HepG2 (cell line): ENCODE data around the gene CTDSP2. TPM values are rescaled to one million over a fixed set of nuclear protein-coding genes. Genes with fewer than 3 reads are reported as not detected.

Source experiments
- ATAC-seq: fragments of 200-7000 bp; cut with Tn5 transposase; 3 replicates; pipeline ENCODE4 v1.9.1; 2020; ENCODE audit warnings: mild to moderate bottlenecking, moderate library complexity
- BruUV-seq: library from RNA; stranded (reverse); fragments of 400-500 nt; replicated peaks from 2 replicates; lab custom pipeline; 2021; lab: Mats Ljungman, UMichigan
- CTCF ChIA-PET: fragments of 300-600 bp; formaldehyde crosslinking; extraction: SDS; loops from one replicate; lab custom pipeline; 2021; ENCODE audit warnings: low total read pairs, inconsistent platforms, low intra/inter-chr PET ratio; lab: Yijun Ruan, JAX
- POLR2A ChIA-PET: fragments of 350-600 bp; sonication (Branson Sonifier 250); formaldehyde crosslinking; loops from one replicate; lab custom pipeline; 2020; ENCODE audit warnings: antibody characterized with exemption, inconsistent platforms; lab: Yijun Ruan, JAX
- DNase-seq: peaks from one replicate; pipeline ENCODE4 v3.0.0-alpha.2; 2015; ENCODE audit warnings: low spot score
- FAIRE-seq: peaks from 3 replicates; lab custom pipeline; 2011; peaks lifted over from hg19 to GRCh38; lab: Jason Lieb, UNC
- H2AFZ ChIP-seq: one replicate; pipeline ENCODE4 v1.6.1; 2011; ENCODE audit warnings: low read length, inconsistent platforms
- H3K27ac ChIP-seq: fragments of 300-600 bp; 3 replicates; pipeline ENCODE4 v1.8.0; 2011; ENCODE audit warnings: mixed run types, mild to moderate bottlenecking, mixed read lengths, low read length, inconsistent platforms; ENCODE audit not compliant: insufficient read depth; ENCODE audit errors: extremely low read length
- H3K27me3 ChIP-seq, 2 experiments: fragments of 200-600 bp in 1 of 2; 2 replicates in 1 of 2; 3 replicates in 1 of 2; pipeline versions ENCODE4 v1.6.0 to v1.8.0; 2011; ENCODE audit warnings: low read length in 2 of 2, mild to moderate bottlenecking in 2 of 2, moderate library complexity in 2 of 2, inconsistent platforms in 1 of 2; ENCODE audit not compliant: insufficient read depth in 2 of 2, control insufficient read depth in 1 of 2
- H3K36me3 ChIP-seq, 2 experiments: fragments of 200-600 bp in 1 of 2; replicated peaks in 1 of 2; 2 replicates in 1 of 2; 3 replicates in 1 of 2; pipeline versions ENCODE4 v1.5.1 to v1.8.0; 2011; ENCODE audit warnings: low read length in 2 of 2, inconsistent platforms in 1 of 2; ENCODE audit not compliant: insufficient read depth in 2 of 2, control insufficient read depth in 1 of 2
- H3K4me1 ChIP-seq: 2 replicates; pipeline ENCODE4 v1.5.1; 2012; ENCODE audit warnings: low read length, inconsistent platforms; ENCODE audit not compliant: insufficient read depth
- H3K4me2 ChIP-seq: 2 replicates; pipeline ENCODE4 v1.6.0; 2011; ENCODE audit warnings: low read depth, low read length, inconsistent platforms
- H3K4me3 ChIP-seq, 3 experiments: fragments of 200-600 bp in 1 of 3; sonication (generic), shearing (Covaris generic) in 1 of 3; replicated peaks in 1 of 3; 2 replicates each; pipeline ENCODE4 v1.5.1; 2011 to 2016; ENCODE audit warnings: low read length in 3 of 3, inconsistent platforms in 2 of 3, low read depth in 2 of 3, mild to moderate bottlenecking in 2 of 3, control low read depth in 1 of 3, mixed read lengths in 1 of 3; ENCODE audit not compliant: insufficient read depth in 1 of 3
- H3K79me2 ChIP-seq: one replicate; pipeline ENCODE4 v1.6.1; 2011; ENCODE audit warnings: low read length, inconsistent platforms; ENCODE audit not compliant: insufficient read depth
- H3K9ac ChIP-seq: 2 replicates; pipeline ENCODE4 v1.6.0; 2011; ENCODE audit warnings: mild to moderate bottlenecking, low read depth, low read length, inconsistent platforms; ENCODE audit not compliant: insufficient read depth
- H3K9me3 ChIP-seq: 2 replicates; pipeline ENCODE4 v1.5.1; 2012; ENCODE audit warnings: mild to moderate bottlenecking, low read length
- H4K20me1 ChIP-seq: 2 replicates; pipeline ENCODE4 v1.6.0; 2011; ENCODE audit warnings: inconsistent platforms, mild to moderate bottlenecking, low read length, moderate library complexity; ENCODE audit not compliant: insufficient read depth
- NCOA1 ChIP-seq: sonication (generic); formaldehyde crosslinking; IDR thresholded peaks from 2 replicates; pipeline ENCODE4 v1.9.0; 2021; ENCODE audit warnings: missing genetic modification reagents
- TAF15 ChIP-seq: fragments of 200-400 bp; formaldehyde crosslinking; IDR thresholded peaks from one replicate; pipeline ENCODE4 v1.6.1; 2018; ENCODE audit warnings: mild to moderate bottlenecking, low read depth, low read length; ENCODE audit not compliant: poor library complexity, severe bottlenecking
- ZNF20 ChIP-seq: sonication (generic); formaldehyde crosslinking; IDR thresholded peaks from 2 replicates; pipeline ENCODE4 v1.4.0; 2020; ENCODE audit warnings: mild to moderate bottlenecking, moderate library complexity, missing genetic modification reagents
- ZNF235 ChIP-seq: sonication (generic); formaldehyde crosslinking; IDR thresholded peaks from 2 replicates; pipeline ENCODE4 v1.8.1; 2023; ENCODE audit warnings: mild to moderate bottlenecking, missing genetic modification reagents, borderline replicate concordance
- ZNF768 ChIP-seq: sonication (generic); formaldehyde crosslinking; IDR thresholded peaks from 2 replicates; pipeline ENCODE4 v1.4.0; 2020; ENCODE audit warnings: missing genetic modification reagents
- ZSCAN9 ChIP-seq: IDR thresholded peaks from 2 replicates; pipeline ENCODE4 v1.6.1; 2016; ENCODE audit warnings: borderline replicate concordance
- ZUFSP ChIP-seq: sonication (generic); formaldehyde crosslinking; IDR thresholded peaks from 2 replicates; pipeline ENCODE4 v1.9.0; 2021; ENCODE audit warnings: missing genetic modification reagents, mild to moderate bottlenecking, borderline replicate concordance
- WGBS: methylation state at CpG from one replicate; pipeline ENCODE4 v1.1.6; 2017; ENCODE audit warnings: low lambda C conversion rate; 5-methylcytosine and 5-hydroxymethylcytosine counted together
- in situ Hi-C: cut with HindIII; loops from 2 replicates; pipeline ENCODE4 v1.10.0; 2017; ENCODE audit warnings: low pct_unique_long_range_greater_than_20kb; ENCODE audit not compliant: extremely low pct_ligation_motif_present
- intact Hi-C: fragments of 100-400 bp; cut with micrococcal nuclease; formaldehyde crosslinking; loops from one replicate; pipeline ENCODE4 v1.10.0; 2022; ENCODE audit not compliant: unreplicated experiment
- polyA plus RNA-seq, 8 experiments: library from polyadenylated mRNA; depleted of rRNA in 3 of 8; stranded (reverse) in 7 of 8; unstranded in 1 of 8; fragments of >200 nt; fragmentation: Illumina TruSeq in 4 of 8; extraction: Trizol in 4 of 8; gene quantifications; 2 replicates each; pipeline versions ENCODE4 v1.2.1 to v1.2.3, GENCODE V29; 2011 to 2016; ENCODE audit warnings: low read depth in 4 of 8, missing spikeins in 1 of 8, mixed read lengths in 1 of 8; ENCODE audit not compliant: insufficient read depth in 1 of 8
- total RNA-seq, 5 experiments: library from RNA; depleted of rRNA; stranded (reverse); fragments of >200 nt; fragmentation: Illumina TruSeq; extraction: Trizol; gene quantifications; 2 replicates each; pipeline ENCODE4 v1.2.3, GENCODE V29; 2016; ENCODE audit warnings: low read depth in 1 of 5
- TF ChIP-seq, protein P1 (sequence below): sonication (generic); formaldehyde crosslinking; conservative IDR thresholded peaks from 2 replicates; pipeline ENCODE4 v1.4.0; 2020; ENCODE audit warnings: missing genetic modification reagents

The CTDSP2 gene
- total and polyA plus RNA-seq, 2 of the 13 experiments (the other 11 are each of a cell fraction or from before 2014, with no cell fraction given) = 38.1 to 82.5 TPM

GRCh38 chr12:57887631-57888408, 41.3 kb upstream of the CTDSP2 start:
- intact Hi-C loops (no loop called here), in situ Hi-C loops (no loop called here)
- FAIRE-seq = no peak
- ATAC-seq = peak; percentile 49
- H3K36me3 ChIP-seq = no peaks in the 10 kb centered on the region
- DNase-seq = no peak
- no peak overlapping the region for H2AFZ ChIP-seq
- no peak overlapping the region for H3K27ac ChIP-seq
- H3K4me3 ChIP-seq = peak overlapping the region in 1 of 3 experiments; percentile 47; a peak in 1 of 6 replicates
- ChIA-PET CTCF (no interaction called here), POLR2A (interaction anchor here (2.7 kb wide), 1 partner anchor 41 kb away, joined by 13 read pairs; the partner anchor contains the start of gene CTDSP2)
- no TSS peak for BruUV-seq
- H3K79me2 ChIP-seq = no peaks in the 10 kb centered on the region
- H3K9ac ChIP-seq = no peak overlapping the region
- WGBS = 3% methylated on average over 5 of the region's 10 CpGs
- peaks cover 3% of the 10 kb centered on the region; the same call in 1 of the 2 replicates for H3K9me3 ChIP-seq
- no peak for TF ChIP-seq ZSCAN9 (CRISPR knock-in tag)
- TF ChIP-seq ZNF768 = peak; percentile 43; the same call in 1 of the 2 replicates
- TF ChIP-seq NCOA1 (CRISPR knock-in tag) = no peak
- no peak for TF ChIP-seq ZUFSP (CRISPR knock-in tag)
- TF ChIP-seq, protein P1, sequence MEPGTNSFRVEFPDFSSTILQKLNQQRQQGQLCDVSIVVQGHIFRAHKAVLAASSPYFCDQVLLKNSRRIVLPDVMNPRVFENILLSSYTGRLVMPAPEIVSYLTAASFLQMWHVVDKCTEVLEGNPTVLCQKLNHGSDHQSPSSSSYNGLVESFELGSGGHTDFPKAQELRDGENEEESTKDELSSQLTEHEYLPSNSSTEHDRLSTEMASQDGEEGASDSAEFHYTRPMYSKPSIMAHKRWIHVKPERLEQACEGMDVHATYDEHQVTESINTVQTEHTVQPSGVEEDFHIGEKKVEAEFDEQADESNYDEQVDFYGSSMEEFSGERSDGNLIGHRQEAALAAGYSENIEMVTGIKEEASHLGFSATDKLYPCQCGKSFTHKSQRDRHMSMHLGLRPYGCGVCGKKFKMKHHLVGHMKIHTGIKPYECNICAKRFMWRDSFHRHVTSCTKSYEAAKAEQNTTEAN (CRISPR knock-in tag) = no peak
- no peak for TF ChIP-seq ZNF20
- no peak for TF ChIP-seq TAF15
- TF ChIP-seq ZNF235 = no peak
- peaks cover 10 to 45% of the 10 kb centered on the region in 2 experiments; a peak in 4 of 5 replicates for H3K27me3 ChIP-seq
- no peaks in the 10 kb centered on the region for H4K20me1 ChIP-seq
- H3K4me2 ChIP-seq = peak overlapping the region; percentile 67; the same call in 1 of the 2 replicates
- H3K4me1 ChIP-seq = peaks cover 30% of the 10 kb centered on the region
